Measurements from ENCODE around the gene CA9.

Gene CA9

DNA sequence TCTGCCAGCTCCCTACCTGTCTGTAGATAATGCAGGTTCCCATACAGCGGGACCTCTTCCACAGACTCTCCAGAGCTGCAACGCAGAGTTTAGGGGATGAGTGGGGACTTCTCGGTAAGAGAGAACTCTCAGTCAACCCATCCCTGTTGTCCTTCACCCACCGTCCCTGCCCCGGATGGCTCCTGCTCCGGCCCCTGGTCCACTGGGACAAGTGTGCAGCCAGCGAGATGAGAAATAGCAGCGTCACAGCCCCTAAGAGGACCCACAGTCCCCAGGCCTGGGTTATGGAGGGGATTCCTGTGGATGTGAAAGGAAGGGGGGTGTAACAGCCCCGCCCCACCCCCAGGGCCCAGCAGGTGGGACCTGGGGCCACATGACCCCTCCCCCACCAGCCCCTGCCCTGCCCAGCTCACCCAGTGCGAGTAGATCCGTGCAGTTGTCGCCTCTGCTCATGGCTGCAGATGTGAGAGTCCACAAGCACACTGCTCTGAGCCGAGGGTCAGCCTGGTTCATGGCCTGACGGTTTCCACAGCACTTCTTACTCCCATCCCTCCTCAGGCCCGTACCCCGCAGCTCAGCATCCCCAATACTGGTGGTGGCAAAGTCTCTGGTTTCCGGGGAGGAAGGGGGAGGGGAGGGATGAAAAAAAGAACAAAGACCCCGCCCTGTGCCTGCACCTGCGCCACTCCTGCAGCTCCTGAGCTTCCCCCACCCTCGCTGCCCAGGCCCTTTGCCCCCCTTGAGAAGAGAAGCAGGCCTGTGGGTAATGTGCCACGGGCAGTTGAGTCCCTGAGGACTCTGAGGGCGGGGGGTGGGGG, 23.2 kb upstream of the CA9 start, which contains the start of gene SIT1:
Gene SIT1 (minus strand): TSS at position 591 of the 818 bp plus-strand sequence. CDS start 78 bp downstream, at position 513.
- H3K4me3 ChIP-seq (replicated peaks in 1 of 2; ENCODE audit: low read depth in 2 of 2, low read length in 2 of 2) = no peak within 1 kb of the TSS
- TF ChIP-seq, protein P1, sequence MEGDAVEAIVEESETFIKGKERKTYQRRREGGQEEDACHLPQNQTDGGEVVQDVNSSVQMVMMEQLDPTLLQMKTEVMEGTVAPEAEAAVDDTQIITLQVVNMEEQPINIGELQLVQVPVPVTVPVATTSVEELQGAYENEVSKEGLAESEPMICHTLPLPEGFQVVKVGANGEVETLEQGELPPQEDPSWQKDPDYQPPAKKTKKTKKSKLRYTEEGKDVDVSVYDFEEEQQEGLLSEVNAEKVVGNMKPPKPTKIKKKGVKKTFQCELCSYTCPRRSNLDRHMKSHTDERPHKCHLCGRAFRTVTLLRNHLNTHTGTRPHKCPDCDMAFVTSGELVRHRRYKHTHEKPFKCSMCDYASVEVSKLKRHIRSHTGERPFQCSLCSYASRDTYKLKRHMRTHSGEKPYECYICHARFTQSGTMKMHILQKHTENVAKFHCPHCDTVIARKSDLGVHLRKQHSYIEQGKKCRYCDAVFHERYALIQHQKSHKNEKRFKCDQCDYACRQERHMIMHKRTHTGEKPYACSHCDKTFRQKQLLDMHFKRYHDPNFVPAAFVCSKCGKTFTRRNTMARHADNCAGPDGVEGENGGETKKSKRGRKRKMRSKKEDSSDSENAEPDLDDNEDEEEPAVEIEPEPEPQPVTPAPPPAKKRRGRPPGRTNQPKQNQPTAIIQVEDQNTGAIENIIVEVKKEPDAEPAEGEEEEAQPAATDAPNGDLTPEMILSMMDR (IDR thresholded peaks at IDR 0.05; ENCODE audit: low read depth, low read length) = no peak
- no peak for DNase-seq (ENCODE audit: low read depth in 2 of 2)

DNA sequence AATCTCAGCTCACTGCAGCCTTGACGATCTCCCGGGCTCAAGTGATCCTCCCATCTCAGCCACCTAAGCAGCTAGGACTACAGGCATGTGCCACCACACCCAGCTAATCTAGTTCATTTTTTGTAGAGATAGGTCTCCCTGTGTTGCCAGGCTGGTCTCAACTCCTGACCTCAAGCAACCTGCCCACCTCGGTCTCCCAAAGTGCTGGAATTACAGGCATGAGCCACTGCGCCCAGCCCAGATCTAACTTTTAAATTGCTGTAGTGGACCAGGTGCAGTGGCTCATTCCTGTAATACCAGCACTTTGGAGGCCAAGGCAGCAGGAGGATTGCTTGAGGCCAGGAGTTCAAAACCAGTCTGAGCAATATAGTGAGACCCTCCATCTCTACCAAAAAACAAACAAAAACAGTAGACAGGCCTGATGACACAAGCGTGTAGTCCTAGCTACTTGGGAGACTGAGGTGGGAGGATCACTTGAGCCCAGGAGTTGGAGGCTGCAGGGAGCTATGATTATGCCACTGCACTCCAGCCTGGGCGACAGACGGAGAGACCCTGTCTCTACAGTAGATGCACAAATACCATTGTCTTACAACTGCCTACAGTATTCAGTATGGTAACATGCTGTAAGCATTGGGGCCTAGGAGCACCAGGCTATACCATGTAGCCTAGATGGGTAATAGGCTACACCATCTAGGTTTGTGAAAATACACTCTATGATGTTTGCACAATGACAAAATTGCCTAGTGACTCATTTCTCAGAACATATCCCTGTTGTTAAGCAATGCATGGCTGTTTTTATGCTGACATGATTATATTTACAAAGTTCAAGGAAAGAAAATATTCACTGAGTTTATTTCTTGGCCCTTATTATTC, 21.5 kb upstream of the CA9 start:
- peak; percentile 67 to 87 for DNase-seq (ENCODE audit: low read depth in 2 of 2)
- TF ChIP-seq, protein P1 (IDR thresholded peaks at IDR 0.05; ENCODE audit: low read depth, low read length) = no peak
- no peak overlapping the region for H3K4me3 ChIP-seq (replicated peaks in 1 of 2; ENCODE audit: low read depth in 2 of 2, low read length in 2 of 2)

DNA sequence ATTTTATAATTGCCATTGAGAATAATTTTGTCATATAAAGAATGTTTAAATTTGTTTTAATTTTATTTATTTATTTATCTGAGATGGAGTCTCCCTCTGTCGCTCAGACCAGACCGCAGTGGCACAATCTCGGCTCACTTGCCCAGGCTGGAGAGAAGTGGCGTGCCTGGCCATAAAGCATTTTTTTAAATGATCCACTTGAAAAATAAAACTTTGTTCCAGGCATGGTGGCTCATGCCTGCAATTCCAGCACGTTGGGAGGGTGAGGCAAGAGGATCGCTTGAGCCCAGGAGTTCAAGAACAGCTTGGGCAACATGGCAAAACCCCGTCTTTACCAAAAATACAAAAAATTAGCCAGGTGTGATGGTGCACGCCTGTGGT, 20.9 kb upstream of the CA9 start:
- DNase-seq (ENCODE audit: low read depth in 2 of 2) = no peak
- H3K4me3 ChIP-seq (replicated peaks in 1 of 2; ENCODE audit: low read depth in 2 of 2, low read length in 2 of 2) = no peak overlapping the region
- TF ChIP-seq, protein P1 (IDR thresholded peaks at IDR 0.05; ENCODE audit: low read depth, low read length) = no peak

DNA sequence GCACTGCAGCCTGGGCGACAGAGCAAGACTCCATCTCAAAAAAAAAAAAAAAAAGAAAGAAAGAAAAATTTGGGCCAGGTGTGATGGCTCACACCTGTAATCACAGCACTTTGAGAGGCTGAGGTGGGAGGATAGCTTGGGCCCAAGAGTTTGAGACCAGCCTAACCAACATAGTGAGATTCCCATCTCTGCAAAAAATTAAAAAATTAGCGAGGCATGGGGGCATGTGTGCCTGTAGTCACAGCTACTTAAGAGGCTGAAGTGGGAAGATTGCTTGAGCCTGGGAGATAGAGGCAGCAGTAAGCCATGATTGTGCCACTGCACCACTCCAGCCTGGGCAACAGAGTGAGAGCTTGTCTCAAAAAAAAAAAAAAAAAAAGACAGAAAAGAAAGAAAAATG, 20.1 kb upstream of the CA9 start:
- H3K4me3 ChIP-seq (replicated peaks in 1 of 2; ENCODE audit: low read depth in 2 of 2, low read length in 2 of 2) = no peak overlapping the region
- no peak for DNase-seq (ENCODE audit: low read depth in 2 of 2)
- TF ChIP-seq, protein P1 (IDR thresholded peaks at IDR 0.05; ENCODE audit: low read depth, low read length) = no peak

DNA sequence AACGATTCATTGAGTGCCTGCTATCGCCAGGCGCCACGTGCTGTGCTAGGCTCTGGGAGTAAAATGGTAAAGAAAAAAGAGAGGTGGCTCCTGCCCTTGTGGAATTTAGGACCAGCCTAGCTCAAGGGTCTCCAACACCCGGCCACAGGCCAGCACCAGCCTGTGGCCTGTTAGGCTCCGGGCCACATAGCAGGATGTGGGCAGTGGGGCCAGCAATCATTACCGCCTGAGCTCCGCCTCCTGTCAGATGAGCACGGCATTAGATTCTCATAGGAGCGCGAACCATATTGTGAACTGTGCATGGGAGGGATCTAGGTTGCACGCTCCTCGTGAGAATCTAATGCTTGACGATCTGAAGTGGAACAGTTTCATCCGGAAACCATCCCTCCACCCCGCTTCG, 17.4 kb upstream of the CA9 start:
- H3K4me3 ChIP-seq (replicated peaks in 1 of 2; ENCODE audit: low read depth in 2 of 2, low read length in 2 of 2) = no peak overlapping the region
- TF ChIP-seq, protein P1 (IDR thresholded peaks at IDR 0.05; ENCODE audit: low read depth, low read length) = no peak
- DNase-seq (ENCODE audit: low read depth in 2 of 2) = no peak

DNA sequence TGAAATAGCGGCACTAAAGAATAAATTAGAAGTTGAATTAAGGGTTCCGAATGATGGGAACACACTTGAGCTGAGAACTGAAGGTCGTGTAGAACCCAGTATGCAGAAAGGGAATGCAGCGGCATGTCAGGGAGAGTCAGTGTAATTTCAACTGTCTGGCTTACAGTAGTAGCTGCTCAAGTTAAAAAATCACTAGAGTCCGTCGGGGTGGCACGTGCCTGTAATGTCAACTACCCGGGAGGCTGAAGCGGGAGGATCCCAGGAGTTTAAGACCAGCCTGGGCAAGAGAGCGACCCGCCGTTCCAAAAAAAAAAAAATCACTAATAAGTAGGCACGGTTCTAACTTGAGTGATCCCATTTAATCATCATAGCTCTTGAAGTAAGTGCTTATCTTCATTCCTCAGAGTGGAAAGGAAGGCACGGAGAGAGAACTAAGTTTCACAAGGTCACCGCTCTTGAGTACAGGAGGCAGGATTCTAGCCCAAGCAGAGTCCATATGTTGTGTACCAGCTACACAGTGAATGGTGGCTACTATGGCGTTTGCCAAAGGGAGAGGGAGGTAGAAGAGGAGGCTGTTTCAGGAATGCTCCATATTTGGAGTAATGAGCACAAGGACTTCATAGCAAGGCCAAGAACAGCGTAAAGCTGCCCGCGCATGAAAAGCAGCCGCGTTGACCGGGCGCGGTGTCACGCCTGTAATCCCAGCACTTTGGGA, 16.7 kb upstream of the CA9 start:
- TF ChIP-seq, protein P1 (IDR thresholded peaks at IDR 0.05; ENCODE audit: low read depth, low read length) = no peak
- peak in 1 of 2 donors; percentile 65 for DNase-seq (ENCODE audit: low read depth in 2 of 2)
- peak overlapping the region; percentile 30 to 35 for H3K4me3 ChIP-seq (replicated peaks in 1 of 2; ENCODE audit: low read depth in 2 of 2, low read length in 2 of 2)
